Parathyroid adenoma (tissue), 2 donors: ENCODE measurements around the gene FASTK.

ENCODE experiments used
- H2AFZ ChIP-seq: fragments of 300-600 bp; sonication (generic); one replicate; pipeline ENCODE4 v1.7.0; 2017; ENCODE audit warnings: antibody characterized with exemption, mild to moderate bottlenecking
- H3K27ac ChIP-seq: fragments of 300-600 bp; sonication (generic); one replicate; pipeline ENCODE4 v1.7.0; 2017
- H3K27me3 ChIP-seq: fragments of 300-600 bp; sonication (generic); one replicate; pipeline ENCODE4 v1.7.0; 2017; ENCODE audit warnings: low read length; ENCODE audit not compliant: control insufficient read depth, insufficient read depth
- H3K36me3 ChIP-seq: fragments of 300-600 bp; sonication (generic); one replicate; pipeline ENCODE4 v1.7.0; 2017; ENCODE audit warnings: low read length; ENCODE audit not compliant: control insufficient read depth, insufficient read depth
- H3K4me1 ChIP-seq: fragments of 300-600 bp; sonication (generic); one replicate; pipeline ENCODE4 v1.7.0; 2017; ENCODE audit warnings: control low read depth
- H3K4me2 ChIP-seq: fragments of 300-600 bp; sonication (generic); one replicate; pipeline ENCODE4 v1.7.0; 2017; ENCODE audit warnings: low read length
- H3K4me3 ChIP-seq: fragments of 300-600 bp; sonication (generic); one replicate; pipeline ENCODE4 v1.7.0; 2017; ENCODE audit warnings: low read depth, low read length
- H3K79me2 ChIP-seq: fragments of 300-600 bp; sonication (generic); one replicate; pipeline ENCODE4 v1.7.0; 2017; ENCODE audit warnings: control low read depth
- H3K9ac ChIP-seq: fragments of 300-600 bp; sonication (generic); one replicate; pipeline ENCODE4 v1.7.0; 2017; ENCODE audit warnings: mild to moderate bottlenecking
- H3K9me3 ChIP-seq: fragments of 300-600 bp; sonication (generic); one replicate; pipeline ENCODE4 v1.7.0; 2017; ENCODE audit warnings: low read length; ENCODE audit not compliant: control insufficient read depth
- CTCF ChIP-seq: fragments of 300-600 bp; sonication (generic); IDR thresholded peaks from one replicate; pipeline ENCODE4 v1.7.0; 2017; ENCODE audit warnings: antibody characterized with exemption, mild to moderate bottlenecking
- donor health status: primary hyperparathyroidism.

The FASTK gene

GRCh38 chr7:151070574-151070960 lies 10.0 kb downstream of the FASTK start:
- TF ChIP-seq CTCF: no peak
- no peaks in the 10 kb centered on the region for H3K27me3 ChIP-seq

GRCh38 chr7:151069841-151070573 lies 10.6 kb downstream of the FASTK start:
- peaks cover 3% of the 10 kb centered on the region for H3K79me2 ChIP-seq
- H3K27me3 ChIP-seq: no peaks in the 10 kb centered on the region
- no peak overlapping the region for H3K27ac ChIP-seq
- peaks cover 29% of the 10 kb centered on the region for H3K4me1 ChIP-seq
- no peak overlapping the region for H2AFZ ChIP-seq
- H3K9ac ChIP-seq: no peak overlapping the region
- H3K4me2 ChIP-seq: no peak overlapping the region
- no peaks in the 10 kb centered on the region for H3K36me3 ChIP-seq
- TF ChIP-seq CTCF: no peak
- no peaks in the 10 kb centered on the region for H3K9me3 ChIP-seq
- H3K4me3 ChIP-seq: no peak overlapping the region

More at GRCh38 chr7:151070574-151070960, 10.0 kb downstream of the FASTK start:
- no peaks in the 10 kb centered on the region for H3K36me3 ChIP-seq
- peaks cover 25% of the 10 kb centered on the region for H3K4me1 ChIP-seq
- H3K9ac ChIP-seq: no peak overlapping the region
- no peak overlapping the region for H3K4me3 ChIP-seq
- H3K27ac ChIP-seq: no peak overlapping the region
- no peak overlapping the region for H2AFZ ChIP-seq
- peaks cover 3% of the 10 kb centered on the region for H3K79me2 ChIP-seq
- H3K4me2 ChIP-seq: no peak overlapping the region
- no peaks in the 10 kb centered on the region for H3K9me3 ChIP-seq

GRCh38 chr7:151068069-151068773 lies 12.4 kb downstream of the FASTK start:
- H3K4me2 ChIP-seq: no peak overlapping the region
- H3K4me3 ChIP-seq: no peak overlapping the region
- H3K36me3 ChIP-seq: no peaks in the 10 kb centered on the region
- H3K9ac ChIP-seq: no peak overlapping the region
- peak overlapping the region; percentile 100 for H3K27ac ChIP-seq
- H3K27me3 ChIP-seq: no peaks in the 10 kb centered on the region
- peaks cover 45% of the 10 kb centered on the region for H3K4me1 ChIP-seq
- TF ChIP-seq CTCF: no peak
- H3K79me2 ChIP-seq: peaks cover 3% of the 10 kb centered on the region
- no peaks in the 10 kb centered on the region for H3K9me3 ChIP-seq
- H2AFZ ChIP-seq: no peak overlapping the region

- H3K27ac ChIP-seq: peak overlapping the region; percentile 100
- peaks cover 3% of the 10 kb centered on the region for H3K79me2 ChIP-seq
- peak overlapping the region; percentile 69 for H3K4me2 ChIP-seq
- H3K4me1 ChIP-seq: peaks cover 57% of the 10 kb centered on the region
- no peak overlapping the region for H3K9ac ChIP-seq
- no peak for TF ChIP-seq CTCF
- H3K4me3 ChIP-seq: peak overlapping the region; percentile 33
- H3K36me3 ChIP-seq: no peaks in the 10 kb centered on the region
- H2AFZ ChIP-seq: peak overlapping the region; percentile 7
- no peaks in the 10 kb centered on the region for H3K27me3 ChIP-seq
- H3K9me3 ChIP-seq: no peaks in the 10 kb centered on the region
Observed at GRCh38 chr7:151066273-151066974, 14.2 kb downstream of the FASTK start.
